Measurements from ENCODE around the gene TMEM115. TPM values are rescaled to one million over a fixed set of nuclear protein-coding genes. Genes with fewer than 3 reads are reported as not detected.
"Not testable (repeated sequence)": the region's sequence is repeated elsewhere in the genome, so short reads cannot be mapped to it uniquely, and the experiment has no call there.

The TMEM115 gene
- total RNA-seq, 4 donors from 2014 or later: 56.7 to 72.4 (median 68.2) TPM

DNA sequence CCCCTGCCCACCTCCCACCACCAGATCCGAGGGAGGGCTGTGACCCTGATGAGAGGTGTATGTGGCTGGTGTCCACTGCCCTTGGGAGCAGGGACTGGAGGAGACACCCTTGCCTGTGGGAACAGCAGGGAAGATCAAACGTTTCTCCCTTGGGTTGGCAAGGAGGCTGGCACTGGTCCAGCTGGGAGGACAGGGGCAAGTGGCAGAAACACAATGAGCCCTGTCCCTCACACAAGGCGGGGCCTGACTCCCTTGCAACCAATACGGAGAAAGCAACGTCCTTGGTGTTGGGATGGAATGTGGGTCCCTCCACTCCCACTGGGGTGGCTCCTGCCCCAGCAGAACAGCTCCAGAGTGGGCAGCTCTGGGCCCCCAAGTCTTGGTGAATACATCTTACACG lies 42.0 kb downstream of the TMEM115 start:
- Histone ChIP-seq H3K4me1 (peaks cover 0 to 51% (median 37%) of the 10 kb centered on the region in 4 donors), H3K27me3 (no peaks in the 10 kb centered on the region), H3K9me3 (no peaks in the 10 kb centered on the region), H3K36me3 (peaks cover 0 to 56% (median 0%) of the 10 kb centered on the region in 3 donors), H3K27ac (peak overlapping the region in 3 of 4 donors; percentile 45 to 99 (median 60)), H3K4me3 (no peak overlapping the region)
- WGBS, 2 donors: 22 to 34% methylated on average over 5 to 6 of the region's 6 CpGs
- DNase-seq (ENCODE audit: low spot score in 2 of 2): no peak
- TF ChIP-seq EP300 (IDR thresholded peaks at IDR 0.05) (no peak), POLR2A (IDR thresholded peaks at IDR 0.05) (no peak)
- TF ChIP-seq, protein P1, sequence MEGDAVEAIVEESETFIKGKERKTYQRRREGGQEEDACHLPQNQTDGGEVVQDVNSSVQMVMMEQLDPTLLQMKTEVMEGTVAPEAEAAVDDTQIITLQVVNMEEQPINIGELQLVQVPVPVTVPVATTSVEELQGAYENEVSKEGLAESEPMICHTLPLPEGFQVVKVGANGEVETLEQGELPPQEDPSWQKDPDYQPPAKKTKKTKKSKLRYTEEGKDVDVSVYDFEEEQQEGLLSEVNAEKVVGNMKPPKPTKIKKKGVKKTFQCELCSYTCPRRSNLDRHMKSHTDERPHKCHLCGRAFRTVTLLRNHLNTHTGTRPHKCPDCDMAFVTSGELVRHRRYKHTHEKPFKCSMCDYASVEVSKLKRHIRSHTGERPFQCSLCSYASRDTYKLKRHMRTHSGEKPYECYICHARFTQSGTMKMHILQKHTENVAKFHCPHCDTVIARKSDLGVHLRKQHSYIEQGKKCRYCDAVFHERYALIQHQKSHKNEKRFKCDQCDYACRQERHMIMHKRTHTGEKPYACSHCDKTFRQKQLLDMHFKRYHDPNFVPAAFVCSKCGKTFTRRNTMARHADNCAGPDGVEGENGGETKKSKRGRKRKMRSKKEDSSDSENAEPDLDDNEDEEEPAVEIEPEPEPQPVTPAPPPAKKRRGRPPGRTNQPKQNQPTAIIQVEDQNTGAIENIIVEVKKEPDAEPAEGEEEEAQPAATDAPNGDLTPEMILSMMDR (IDR thresholded peaks at IDR 0.05): no peak

DNA sequence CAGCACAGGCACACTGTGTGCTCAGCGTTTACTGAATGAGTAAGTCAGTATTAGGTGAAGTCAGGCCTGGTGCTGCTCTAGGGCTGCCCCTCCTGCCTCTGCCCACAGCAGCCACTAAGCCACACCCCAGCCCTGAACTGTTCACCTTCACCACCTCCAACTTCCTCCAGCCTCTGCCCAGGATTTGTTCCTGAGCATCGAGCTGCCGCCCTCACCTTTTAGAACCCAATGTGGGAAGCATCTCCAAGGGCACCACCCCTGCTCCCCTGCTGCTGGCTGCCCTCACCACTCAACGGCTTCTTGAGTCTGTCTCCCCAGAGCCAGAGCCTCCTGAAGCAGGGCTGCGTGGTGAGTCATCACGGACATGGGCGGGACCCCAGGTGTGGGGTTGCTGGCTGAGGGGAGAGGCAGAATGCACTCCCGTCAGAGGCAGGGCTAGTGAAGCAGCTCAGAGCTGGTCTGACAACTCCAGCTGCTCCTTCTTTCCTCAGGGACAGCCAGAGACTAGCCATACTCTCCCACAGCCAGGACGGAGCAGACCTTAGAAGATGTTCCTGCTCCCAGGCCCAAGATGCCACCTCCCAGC lies 42.6 kb downstream of the TMEM115 start:
- no peak for DNase-seq (ENCODE audit: low spot score in 2 of 2)
- WGBS, 2 donors: 63 to 64% methylated on average over 9 of the region's 9 CpGs
- TF ChIP-seq POLR2A (IDR thresholded peaks at IDR 0.05) (no peak), EP300 (IDR thresholded peaks at IDR 0.05) (no peak)
- TF ChIP-seq, protein P1 (IDR thresholded peaks at IDR 0.05): no peak

DNA sequence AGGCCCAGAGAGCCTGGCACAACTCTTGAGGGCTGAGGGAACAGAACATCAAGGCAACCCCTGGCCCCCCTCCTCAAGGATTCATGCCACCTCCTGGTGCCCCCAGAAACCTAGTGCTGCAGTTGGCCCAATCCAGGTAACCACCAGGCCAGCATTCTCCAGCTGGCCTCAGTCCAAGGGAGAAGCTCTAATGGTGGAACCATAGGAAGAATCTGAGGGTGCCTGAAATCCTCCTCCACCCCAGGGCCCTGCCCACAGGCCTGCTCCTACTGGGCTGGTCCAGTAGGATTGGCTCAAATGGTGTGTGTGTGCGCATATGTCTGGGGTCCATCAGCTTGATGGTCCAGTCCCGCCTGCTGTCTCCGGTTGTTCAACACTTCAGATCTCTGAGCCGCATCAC lies 44.5 kb downstream of the TMEM115 start:
- no peaks in the 10 kb centered on the region for H3K9me3 ChIP-seq
- WGBS, 2 donors: 96 to 99% methylated on average over 4 of the region's 4 CpGs
- DNase-seq (ENCODE audit: low spot score in 2 of 2): no peak
- peaks cover 0 to 38% (median 25%) of the 10 kb centered on the region in 4 donors for H3K4me1 ChIP-seq
- H3K36me3 ChIP-seq: peaks cover 0 to 63% (median 0%) of the 10 kb centered on the region in 3 donors
- no peak overlapping the region for H3K27ac ChIP-seq
- no peak overlapping the region for H3K4me3 ChIP-seq
- TF ChIP-seq, protein P1 (IDR thresholded peaks at IDR 0.05): no peak
- TF ChIP-seq EP300 (IDR thresholded peaks at IDR 0.05) (no peak), POLR2A (IDR thresholded peaks at IDR 0.05) (no peak)
- no peaks in the 10 kb centered on the region for H3K27me3 ChIP-seq

More for the DNA sequence above, 42.6 kb downstream of the TMEM115 start:
- no peaks in the 10 kb centered on the region for H3K27me3 ChIP-seq
- H3K36me3 ChIP-seq: peaks cover 0 to 60% (median 0%) of the 10 kb centered on the region in 3 donors
- H3K4me3 ChIP-seq: no peak overlapping the region
- no peaks in the 10 kb centered on the region for H3K9me3 ChIP-seq
- H3K4me1 ChIP-seq: peaks cover 0 to 45% (median 33%) of the 10 kb centered on the region in 4 donors
- peak overlapping the region in 3 of 4 donors; percentile 5 to 99 (median 45) for H3K27ac ChIP-seq

DNA sequence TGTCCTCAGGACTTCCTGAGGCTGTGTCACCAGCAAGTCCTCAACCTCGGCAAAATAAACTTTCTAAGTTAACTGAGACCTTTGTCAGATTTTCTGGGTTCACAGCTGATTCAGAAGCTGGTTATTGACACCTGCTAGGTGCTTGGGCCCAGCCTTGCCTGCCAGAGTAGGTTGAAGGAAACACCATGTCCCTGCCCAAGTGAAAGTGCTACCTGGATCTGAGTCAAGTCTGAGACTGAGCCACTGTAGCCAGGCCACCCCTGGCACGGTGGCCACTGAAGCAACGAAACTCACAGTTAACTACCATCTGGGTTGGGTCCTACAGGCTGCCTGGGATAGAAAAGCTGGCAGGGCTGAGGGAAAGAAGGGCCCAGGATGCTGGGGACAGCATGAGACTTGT lies 45.0 kb downstream of the TMEM115 start:
- H3K27me3 ChIP-seq: no peaks in the 10 kb centered on the region
- no peak overlapping the region for H3K27ac ChIP-seq
- no peak for TF ChIP-seq EP300 (IDR thresholded peaks at IDR 0.05)
- no peak for TF ChIP-seq POLR2A (IDR thresholded peaks at IDR 0.05)
- TF ChIP-seq, protein P1 (IDR thresholded peaks at IDR 0.05): no peak
- H3K4me3 ChIP-seq: no peak overlapping the region
- peaks cover 0 to 63% (median 0%) of the 10 kb centered on the region in 3 donors for H3K36me3 ChIP-seq
- no peaks in the 10 kb centered on the region for H3K9me3 ChIP-seq
- no peak for DNase-seq (ENCODE audit: low spot score in 2 of 2)
- 81 to 83% methylated on average over 3 of the region's 3 CpGs for WGBS, 2 donors
- peaks cover 0 to 35% (median 21%) of the 10 kb centered on the region in 4 donors for H3K4me1 ChIP-seq

DNA sequence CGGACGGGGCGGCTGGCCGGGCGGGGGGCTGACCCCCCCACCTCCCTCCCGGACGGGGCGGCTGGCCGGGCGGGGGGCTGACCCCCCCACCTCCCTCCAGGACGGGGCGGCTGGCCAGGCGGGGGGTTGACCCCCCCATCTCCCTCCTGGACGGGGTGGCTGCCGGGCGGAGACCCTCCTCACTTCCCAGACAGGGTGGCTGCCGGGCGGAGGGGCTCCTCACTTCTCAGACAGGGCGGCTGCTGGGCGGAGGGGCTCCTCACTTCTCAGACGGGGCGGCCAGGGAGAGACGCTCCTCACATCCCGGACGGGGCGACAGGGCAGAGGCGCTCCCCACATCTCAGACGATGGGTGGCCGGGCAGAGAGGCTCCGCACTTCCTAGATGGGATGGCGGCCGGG lies 47.3 kb downstream of the TMEM115 start:
- peaks cover 0 to 58% (median 0%) of the 10 kb centered on the region in 3 donors for H3K36me3 ChIP-seq
- 96 to 97% methylated on average over 14 to 16 of the region's 32 CpGs for WGBS, 2 donors
- peaks cover 0 to 12% (median 1%) of the 10 kb centered on the region in 4 donors for H3K4me1 ChIP-seq
- H3K4me3 ChIP-seq; H3K27ac ChIP-seq; DNase-seq (ENCODE audit: low spot score in 2 of 2); H3K9me3 ChIP-seq; H3K27me3 ChIP-seq: not testable (repeated sequence)

Other genes starting within 250 kb of the TMEM115 start
- 10 to 100 TPM; 14.4 to 58.5 (median 17.4) TPM for gene SEMA3F, start 204.2 kb downstream of the TMEM115 start, total RNA-seq
- gene GNAT1, start 167.9 kb downstream of the TMEM115 start, total RNA-seq: not detected
- 1 to 10 TPM in 2 of 4 donors, under 1 TPM in 2; 0.21 to 8.1 (median 1.5) TPM for gene SLC38A3, start 154.2 kb downstream of the TMEM115 start, total RNA-seq
- gene GNAI2, start 123.3 kb downstream of the TMEM115 start, total RNA-seq: 100 to 1,000 TPM; 201 to 265 (median 243) TPM
- gene SEMA3B, start 90.4 kb downstream of the TMEM115 start, total RNA-seq: 100 to 1,000 TPM; 251 to 334 (median 261) TPM
- 1 to 10 TPM; 2.0 to 3.1 (median 2.5) TPM for gene LSMEM2, start 80.4 kb downstream of the TMEM115 start, total RNA-seq
- gene IFRD2, start 67.1 kb downstream of the TMEM115 start, total RNA-seq: 100 to 1,000 TPM in 1 of 4 donors, 10 to 100 TPM in 3; 42.0 to 129 (median 56.2) TPM
- 10 to 100 TPM in 1 of 4 donors, 1 to 10 TPM in 3; 1.2 to 17.9 (median 1.8) TPM for gene HYAL3, start 60.1 kb downstream of the TMEM115 start, total RNA-seq
- 10 to 100 TPM; 12.6 to 24.3 (median 15.9) TPM for gene NAA80, start 60.1 kb downstream of the TMEM115 start, total RNA-seq
- gene HYAL1, start 55.9 kb downstream of the TMEM115 start, total RNA-seq: 10 to 100 TPM; 16.5 to 26.5 (median 20.8) TPM
- 100 to 1,000 TPM in 2 of 4 donors, 10 to 100 TPM in 2; 86.9 to 169 (median 129) TPM for gene HYAL2, start 36.8 kb downstream of the TMEM115 start, total RNA-seq
- 10 to 100 TPM; 19.0 to 31.9 (median 20.8) TPM for gene TUSC2, start 31.3 kb downstream of the TMEM115 start, total RNA-seq
- 10 to 100 TPM; 77.4 to 99.0 (median 82.6) TPM for gene RASSF1, start 18.7 kb downstream of the TMEM115 start, total RNA-seq
- 1 to 10 TPM in 2 of 4 donors, under 1 TPM in 1, not detected in 1; 0.30 to 1.7 (median 1.3) TPM for gene ZMYND10, start 13.8 kb downstream of the TMEM115 start, total RNA-seq
- 10 to 100 TPM; 22.7 to 35.2 (median 27.2) TPM for gene NPRL2, start 8.7 kb downstream of the TMEM115 start, total RNA-seq
- gene CYB561D2, start 8.7 kb downstream of the TMEM115 start, total RNA-seq: 10 to 100 TPM; 16.2 to 21.6 (median 19.2) TPM
- gene CACNA2D2, start 144.1 kb upstream of the TMEM115 start, total RNA-seq: 1 to 10 TPM in 2 of 4 donors, under 1 TPM in 2; 0.84 to 2.0 (median 1.2) TPM
- gene C3orf18, start 208.2 kb upstream of the TMEM115 start, total RNA-seq: 10 to 100 TPM; 12.2 to 21.1 (median 19.1) TPM
- 10 to 100 TPM in 1 of 4 donors, 1 to 10 TPM in 3; 6.9 to 10.2 (median 8.8) TPM for gene HEMK1, start 210.0 kb upstream of the TMEM115 start, total RNA-seq

Data from tibial nerve (tissue), 4 donors.